Measurements from ENCODE around the gene SLC20A1.

- no peak for TF ChIP-seq POLR2A (IDR thresholded peaks at IDR 0.05)
- no peak for TF ChIP-seq POLR2AphosphoS5 (IDR thresholded peaks at IDR 0.05; ENCODE audit: insufficient read depth in 1 of 2, low read depth in 1 of 2)
Measured at GRCh38 chr2:112679484-112679883, 33.7 kb downstream of the SLC20A1 start.

All from vagina (tissue), 2 donors.